ENCODE data around the gene SCRN1.

GRCh38 chr7:30034501-30034900 is 44.9 kb upstream of the SCRN1 start:
- no peak for TF ChIP-seq CTCF (conservative IDR thresholded peaks at IDR 0.05 in 1 of 2, IDR thresholded peaks at IDR 0.05 in 1 of 2; ENCODE audit: extremely low read depth in 1 of 2, insufficient read depth in 1 of 2, low read depth in 1 of 2, low read length in 2 of 2)
- TF ChIP-seq EZH2 (IDR thresholded peaks at IDR 0.05; ENCODE audit: borderline replicate concordance, low read length): no peak

Data from mammary epithelial cell (primary cell).